ENCODE measurements around the gene MYRF. TPM values are rescaled to one million over a fixed set of nuclear protein-coding genes. Genes with fewer than 3 reads are reported as not detected.

Gene MYRF
- total and polyA plus RNA-seq, 2 of the 4 experiments (the other 2 are of a cell fraction), result 1.6 to 10.7 TPM

DNA sequence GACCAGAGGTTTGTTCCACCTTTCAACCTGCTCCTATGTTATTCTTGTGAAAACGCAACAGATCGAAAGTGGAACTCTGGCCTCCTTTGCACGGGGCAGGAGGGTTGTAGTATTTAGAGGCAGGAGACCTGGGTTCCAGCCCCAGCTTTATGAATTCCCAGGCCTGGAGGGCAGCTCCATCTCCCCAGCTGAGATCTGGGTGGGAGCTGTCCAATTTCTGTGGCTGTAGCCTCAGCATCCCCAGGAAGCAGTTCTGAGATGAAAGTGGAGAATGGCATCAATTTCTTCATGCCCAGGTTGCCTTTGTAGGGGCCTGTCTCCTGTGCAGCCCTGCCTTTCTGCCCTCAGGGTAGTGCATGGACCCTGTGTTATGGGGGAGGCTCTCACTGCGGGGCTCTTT lies 79.8 kb downstream of the MYRF start:
- ChIA-PET CTCF (interaction anchor here (1.4 kb wide), 1 partner anchor 276 kb away, joined by 3 read pairs; no protein-coding TSS in a partner anchor), POLR2A (ENCODE audit: unreplicated experiment) (no interaction called here)
- no peak overlapping the region for H2AK9ac ChIP-seq (replicated peaks; ENCODE audit: low read depth, low read length, poor library complexity)
- ATAC-seq (ENCODE audit: low read depth) (no peak), DNase-seq (no peak)
- H2AK5ac ChIP-seq (ENCODE audit: low read depth, low read length), result no peak overlapping the region
- no peak overlapping the region for H3K27ac ChIP-seq (ENCODE audit: insufficient read depth, low read length)
- no peak overlapping the region for H4K5ac ChIP-seq (ENCODE audit: low read depth, low read length)
- H3K4me3 ChIP-seq (ENCODE audit: insufficient read depth, low read depth, low read length), result no peak overlapping the region
- H3K9me1 ChIP-seq (ENCODE audit: insufficient read depth, low read length), result peaks cover 24% of the 10 kb centered on the region
- peaks cover 20 to 82% of the 10 kb centered on the region in 2 experiments for H3K79me1 ChIP-seq (ENCODE audit: low read depth in 1 of 2, low read length in 2 of 2)
- WGBS, 2 experiments (ENCODE audit: extremely low coverage in 2 of 2, insufficient read length in 1 of 2), result no CpG with 5 or more reads among the region's 4 CpGs
- dilution Hi-C loops (cut with HindIII; ENCODE audit: low sequenced_read_pairs, unreplicated experiment), result no loop called here
- H3K4me1 ChIP-seq (ENCODE audit: control insufficient read depth, insufficient read depth, low read length), result peaks cover 16% of the 10 kb centered on the region; the same call in 1 of the 2 replicates
- no peak overlapping the region for H2BK120ac ChIP-seq (ENCODE audit: low read depth, low read length)
- TF ChIP-seq SMC3 (IDR thresholded peaks at IDR 0.05; ENCODE audit: low read depth, low read length) (no peak), NFE2L2 (IDR thresholded peaks at IDR 0.05; ENCODE audit: low read depth, low read length) (no peak), MXI1 (IDR thresholded peaks at IDR 0.05; ENCODE audit: borderline replicate concordance, low read depth, low read length) (no peak), ELK1 (IDR thresholded peaks at IDR 0.05; ENCODE audit: borderline replicate concordance, low read depth, low read length) (no peak), RAD21 (IDR thresholded peaks at IDR 0.05; ENCODE audit: low read length) (no peak), MAFK (IDR thresholded peaks at IDR 0.05; ENCODE audit: low read depth, low read length) (no peak), FOS (IDR thresholded peaks at IDR 0.05; ENCODE audit: low read depth, low read length) (no peak)
- H2BK15ac ChIP-seq (ENCODE audit: low read depth, low read length), result no peak overlapping the region
- H2BK5ac ChIP-seq (ENCODE audit: low read depth, low read length, poor library complexity, severe bottlenecking), result no peak overlapping the region
- peaks cover under 1% of the 10 kb centered on the region; the same call in 1 of the 2 replicates for H3K36me3 ChIP-seq (ENCODE audit: control insufficient read depth, insufficient read depth, low read length)
- H4K91ac ChIP-seq (ENCODE audit: insufficient read depth, low read depth, low read length), result no peak overlapping the region
- H4K20me1 ChIP-seq (ENCODE audit: insufficient read depth, low read length), result peaks cover 45% of the 10 kb centered on the region; the same call in 1 of the 2 replicates
- no peak overlapping the region for H3K18ac ChIP-seq (ENCODE audit: low read depth, low read length)
- no peaks in the 10 kb centered on the region for H3K9me3 ChIP-seq (ENCODE audit: control insufficient read depth, insufficient read depth, low read length)
- H3K9ac ChIP-seq (ENCODE audit: low read depth, low read length), result no peak overlapping the region
- H3K14ac ChIP-seq (replicated peaks; ENCODE audit: low read depth, low read length), result no peak overlapping the region
- H3K27me3 ChIP-seq (ENCODE audit: control insufficient read depth, insufficient read depth, low read length), result no peaks in the 10 kb centered on the region
- no peak overlapping the region for H2AFZ ChIP-seq (replicated peaks; ENCODE audit: low read length, poor library complexity)
- no peak overlapping the region for H2BK20ac ChIP-seq (ENCODE audit: low read depth, low read length)
- no peak overlapping the region for H3K56ac ChIP-seq (ENCODE audit: extremely low read depth, insufficient read depth, low read length)
- intact Hi-C loops (cut with micrococcal nuclease), result no loop called here
- BruUV-seq (replicated peaks), result no TSS peak
- in situ Hi-C loops (cut with MboI; ENCODE audit: low sequenced_read_pairs), result no loop called here
- H3K23ac ChIP-seq (ENCODE audit: low read depth, low read length), result no peak overlapping the region
- H3K4me2 ChIP-seq (ENCODE audit: low read depth, low read length), result no peak overlapping the region
- no peak overlapping the region for H3K4ac ChIP-seq (ENCODE audit: low read depth, low read length)
- no peak overlapping the region for H4K8ac ChIP-seq (ENCODE audit: low read depth in 2 of 2, low read length in 2 of 2)
